HepG2 (cell line): ENCODE results near the gene PLPP3. TPM values are rescaled to one million over a fixed set of nuclear protein-coding genes. Genes with fewer than 3 reads are reported as not detected.
A peak's percentile ranks its signal among the peaks of the same experiment; 100 is the strongest.

ENCODE experiments used
- ARHGAP35 ChIP-seq: sonication (generic); formaldehyde crosslinking; IDR thresholded peaks from 2 replicates; pipeline ENCODE4 v1.9.0; 2022; ENCODE audit warnings: mild to moderate bottlenecking, inconsistent platforms, moderate library complexity, missing genetic modification reagents, borderline replicate concordance
- ERF ChIP-seq: IDR thresholded peaks from 2 replicates; pipeline ENCODE4 v1.6.1; 2018; ENCODE audit warnings: missing biosample characterization, missing genetic modification reagents
- FOXA1 ChIP-seq, 2 experiments: fragments of 450-650 bp in 1 of 2; sonication (generic) in 1 of 2; formaldehyde crosslinking in 1 of 2; IDR thresholded peaks; 2 replicates each; pipeline versions ENCODE4 v1.4.0 to v1.6.1; 2016 to 2020; ENCODE audit warnings: missing genetic modification reagents in 1 of 2
- FOXA3 ChIP-seq: IDR thresholded peaks from 2 replicates; pipeline ENCODE4 v1.6.1; 2016; ENCODE audit warnings: missing genetic modification reagents, missing compliant biosample characterization
- FOXJ3 ChIP-seq: sonication (generic); formaldehyde crosslinking; IDR thresholded peaks from 2 replicates; pipeline ENCODE4 v1.4.0; 2020; ENCODE audit warnings: missing genetic modification reagents, mild to moderate bottlenecking, borderline replicate concordance
- GATAD2A ChIP-seq: IDR thresholded peaks from 2 replicates; pipeline ENCODE4 v1.6.1; 2016
- HDAC1 ChIP-seq: sonication (generic); formaldehyde crosslinking; IDR thresholded peaks from 2 replicates; pipeline ENCODE4 v1.5.1; 2020; ENCODE audit warnings: mild to moderate bottlenecking, missing genetic modification reagents
- HHEX ChIP-seq: IDR thresholded peaks from 2 replicates; pipeline ENCODE4 v1.6.1; 2016; ENCODE audit warnings: control low read depth
- MTF1 ChIP-seq: sonication (generic); formaldehyde crosslinking; IDR thresholded peaks from 2 replicates; pipeline ENCODE4 v1.5.0; 2020; ENCODE audit warnings: missing genetic modification reagents
- NCOA2 ChIP-seq: sonication (generic); formaldehyde crosslinking; IDR thresholded peaks from 2 replicates; pipeline ENCODE4 v1.8.0; 2022; ENCODE audit warnings: inconsistent platforms
- NFE2 ChIP-seq: sonication (generic); formaldehyde crosslinking; IDR thresholded peaks from 2 replicates; pipeline ENCODE4 v1.4.0; 2020; ENCODE audit warnings: missing genetic modification reagents
- RCOR2 ChIP-seq: IDR thresholded peaks from 2 replicates; pipeline ENCODE4 v1.6.1; 2016; ENCODE audit warnings: missing biosample characterization, missing genetic modification reagents
- TBX2 ChIP-seq: sonication (generic); formaldehyde crosslinking; IDR thresholded peaks from 2 replicates; pipeline ENCODE4 v1.5.0; 2020; ENCODE audit warnings: missing genetic modification reagents, mild to moderate bottlenecking, borderline replicate concordance
- TCF7L2 ChIP-seq: IDR thresholded peaks from 2 replicates; pipeline ENCODE4 v1.6.1; 2011; ENCODE audit warnings: mild to moderate bottlenecking, low read depth, low read length, moderate library complexity
- TIGD3 ChIP-seq: sonication (generic); formaldehyde crosslinking; IDR thresholded peaks from 2 replicates; pipeline ENCODE4 v1.5.1; 2020; ENCODE audit warnings: mild to moderate bottlenecking, missing genetic modification reagents, borderline replicate concordance
- ZBTB10 ChIP-seq: sonication (generic); formaldehyde crosslinking; IDR thresholded peaks from 2 replicates; pipeline ENCODE4 v1.4.0; 2020; ENCODE audit warnings: missing genetic modification reagents, borderline replicate concordance
- ZFP1 ChIP-seq: IDR thresholded peaks from 2 replicates; pipeline ENCODE4 v1.6.1; 2016
- ZNF496 ChIP-seq: sonication (generic); formaldehyde crosslinking; IDR thresholded peaks from 2 replicates; pipeline ENCODE4 v1.8.1; 2023; ENCODE audit warnings: mild to moderate bottlenecking, moderate library complexity, missing genetic modification reagents; ENCODE audit not compliant: insufficient replicate concordance
- ZNF616 ChIP-seq: sonication (generic); formaldehyde crosslinking; IDR thresholded peaks from 2 replicates; pipeline ENCODE4 v1.5.0; 2020; ENCODE audit warnings: low read depth, mild to moderate bottlenecking, missing genetic modification reagents
- ZNF629 ChIP-seq: sonication (generic); formaldehyde crosslinking; conservative IDR thresholded peaks from 2 replicates; pipeline ENCODE4 v1.5.0; 2020; ENCODE audit warnings: missing genetic modification reagents
- polyA plus RNA-seq, 8 experiments: library from polyadenylated mRNA; depleted of rRNA in 3 of 8; stranded (reverse) in 7 of 8; unstranded in 1 of 8; fragments of >200 nt; fragmentation: Illumina TruSeq in 4 of 8; extraction: Trizol in 4 of 8; gene quantifications; 2 replicates each; pipeline versions ENCODE4 v1.2.1 to v1.2.3, GENCODE V29; 2011 to 2016; ENCODE audit warnings: low read depth in 4 of 8, missing spikeins in 1 of 8, mixed read lengths in 1 of 8; ENCODE audit not compliant: insufficient read depth in 1 of 8
- total RNA-seq, 5 experiments: library from RNA; depleted of rRNA; stranded (reverse); fragments of >200 nt; fragmentation: Illumina TruSeq; extraction: Trizol; gene quantifications; 2 replicates each; pipeline ENCODE4 v1.2.3, GENCODE V29; 2016; ENCODE audit warnings: low read depth in 1 of 5
- TF ChIP-seq, protein P1 (sequence below): sonication (generic); formaldehyde crosslinking; IDR thresholded peaks from 2 replicates; pipeline ENCODE4 v1.5.0; 2020; ENCODE audit warnings: missing genetic modification reagents
- TF ChIP-seq, protein P2 (sequence below): IDR thresholded peaks from 2 replicates; pipeline ENCODE4 v1.6.1; 2016; ENCODE audit warnings: low read depth, control low read depth
- TF ChIP-seq, protein P3 (sequence below): sonication (generic); formaldehyde crosslinking; conservative IDR thresholded peaks from 2 replicates; pipeline ENCODE4 v1.8.0; 2022; ENCODE audit warnings: low read depth, missing genetic modification reagents

PLPP3 gene
- total and polyA plus RNA-seq, 2 of the 13 experiments (the other 11 are each of a cell fraction or from before 2014, with no cell fraction given) = 49.7 to 65.8 TPM

DNA sequence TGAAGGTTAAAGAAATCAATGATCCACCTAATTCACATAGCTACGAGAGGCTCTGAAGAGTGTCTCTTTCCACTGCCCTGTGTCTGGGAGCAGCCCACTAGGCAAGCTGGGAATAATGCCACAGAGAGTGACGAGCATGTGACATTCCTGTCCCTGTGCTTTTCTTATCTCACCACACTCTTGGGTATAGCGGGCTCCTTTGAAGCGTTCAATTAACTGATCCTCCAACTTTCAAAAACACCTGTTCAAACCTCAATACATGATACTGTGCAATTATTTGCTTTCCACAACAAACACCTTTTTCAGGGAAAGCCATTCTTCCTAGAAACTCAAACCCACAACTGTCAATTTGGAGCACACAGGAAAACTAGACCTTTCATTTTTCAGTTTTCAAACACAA is 43.4 kb downstream of the PLPP3 start (continued):
- TF ChIP-seq, protein P1, sequence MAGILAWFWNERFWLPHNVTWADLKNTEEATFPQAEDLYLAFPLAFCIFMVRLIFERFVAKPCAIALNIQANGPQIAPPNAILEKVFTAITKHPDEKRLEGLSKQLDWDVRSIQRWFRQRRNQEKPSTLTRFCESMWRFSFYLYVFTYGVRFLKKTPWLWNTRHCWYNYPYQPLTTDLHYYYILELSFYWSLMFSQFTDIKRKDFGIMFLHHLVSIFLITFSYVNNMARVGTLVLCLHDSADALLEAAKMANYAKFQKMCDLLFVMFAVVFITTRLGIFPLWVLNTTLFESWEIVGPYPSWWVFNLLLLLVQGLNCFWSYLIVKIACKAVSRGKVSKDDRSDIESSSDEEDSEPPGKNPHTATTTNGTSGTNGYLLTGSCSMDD (CRISPR knock-in tag) = no peak
- TF ChIP-seq NFE2 (CRISPR knock-in tag) (no peak), ARHGAP35 (CRISPR knock-in tag) (no peak), FOXA1 (IDR thresholded peaks at IDR 0.05) (no peak), FOXA1 (CRISPR knock-in tag; IDR thresholded peaks at IDR 0.05) (peak; percentile 64), TBX2 (CRISPR knock-in tag) (peak; percentile 96), ZFP1 (CRISPR knock-in tag) (0 out of 2 replicates have a peak, but pooled peaks have one; percentile 33), TCF7L2 (peak; percentile 89), GATAD2A (peak; percentile 65), HDAC1 (CRISPR knock-in tag) (peak; percentile 57), FOXA3 (peak; percentile 69), NCOA2 (CRISPR knock-in tag) (peak; percentile 87), ZNF629 (no peak), RCOR2 (CRISPR knock-in tag) (peak; percentile 60; the same call in 1 of the 2 replicates), HHEX (CRISPR knock-in tag) (peak; percentile 94), MTF1 (CRISPR knock-in tag) (no peak), ZBTB10 (no peak), ERF (CRISPR knock-in tag) (0 out of 2 replicates have a peak, but pooled peaks have one; percentile 33), TIGD3 (CRISPR knock-in tag) (no peak), ZNF616 (CRISPR knock-in tag) (no peak), ZNF496 (CRISPR knock-in tag) (no peak), FOXJ3 (CRISPR knock-in tag) (peak; percentile 88)
- TF ChIP-seq, protein P2, sequence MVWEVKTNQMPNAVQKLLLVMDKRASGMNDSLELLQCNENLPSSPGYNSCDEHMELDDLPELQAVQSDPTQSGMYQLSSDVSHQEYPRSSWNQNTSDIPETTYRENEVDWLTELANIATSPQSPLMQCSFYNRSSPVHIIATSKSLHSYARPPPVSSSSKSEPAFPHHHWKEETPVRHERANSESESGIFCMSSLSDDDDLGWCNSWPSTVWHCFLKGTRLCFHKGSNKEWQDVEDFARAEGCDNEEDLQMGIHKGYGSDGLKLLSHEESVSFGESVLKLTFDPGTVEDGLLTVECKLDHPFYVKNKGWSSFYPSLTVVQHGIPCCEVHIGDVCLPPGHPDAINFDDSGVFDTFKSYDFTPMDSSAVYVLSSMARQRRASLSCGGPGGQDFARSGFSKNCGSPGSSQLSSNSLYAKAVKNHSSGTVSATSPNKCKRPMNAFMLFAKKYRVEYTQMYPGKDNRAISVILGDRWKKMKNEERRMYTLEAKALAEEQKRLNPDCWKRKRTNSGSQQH = no peak
- TF ChIP-seq, protein P3, sequence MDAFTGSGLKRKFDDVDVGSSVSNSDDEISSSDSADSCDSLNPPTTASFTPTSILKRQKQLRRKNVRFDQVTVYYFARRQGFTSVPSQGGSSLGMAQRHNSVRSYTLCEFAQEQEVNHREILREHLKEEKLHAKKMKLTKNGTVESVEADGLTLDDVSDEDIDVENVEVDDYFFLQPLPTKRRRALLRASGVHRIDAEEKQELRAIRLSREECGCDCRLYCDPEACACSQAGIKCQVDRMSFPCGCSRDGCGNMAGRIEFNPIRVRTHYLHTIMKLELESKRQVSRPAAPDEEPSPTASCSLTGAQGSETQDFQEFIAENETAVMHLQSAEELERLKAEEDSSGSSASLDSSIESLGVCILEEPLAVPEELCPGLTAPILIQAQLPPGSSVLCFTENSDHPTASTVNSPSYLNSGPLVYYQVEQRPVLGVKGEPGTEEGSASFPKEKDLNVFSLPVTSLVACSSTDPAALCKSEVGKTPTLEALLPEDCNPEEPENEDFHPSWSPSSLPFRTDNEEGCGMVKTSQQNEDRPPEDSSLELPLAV (CRISPR knock-in tag) = no peak
